PC-3 (cell line): Measurements from ENCODE around the gene LSM3.

Experiments
- CTCF ChIP-seq: fragments of 300-600 bp; sonication (generic); conservative IDR thresholded peaks from 2 replicates; pipeline ENCODE4 v1.5.1; 2017; ENCODE audit warnings: antibody characterized with exemption, low read depth, mild to moderate bottlenecking, low read length
- EZH2 ChIP-seq: fragments of 300-600 bp; sonication (generic); IDR thresholded peaks from one replicate; pipeline ENCODE4 v1.6.1; 2017; ENCODE audit warnings: antibody characterized with exemption, mild to moderate bottlenecking, low read length; ENCODE audit not compliant: unreplicated experiment
- EZH2phosphoT487 ChIP-seq: fragments of 300-600 bp; sonication (generic); IDR thresholded peaks from 2 replicates; pipeline ENCODE4 v1.6.1; 2018; ENCODE audit warnings: mild to moderate bottlenecking, antibody characterized with exemption, low read length, borderline replicate concordance

GRCh38 chr3:14235003-14235911 lies 56.6 kb downstream of the LSM3 start:
- TF ChIP-seq CTCF, result no peak
- TF ChIP-seq EZH2, result no peak
- no peak for TF ChIP-seq EZH2phosphoT487
